HK-2 (cell line): Measurements from ENCODE around the gene TMEM169.
A peak's percentile ranks its signal among the peaks of the same experiment; 100 is the strongest.
"Not testable (repeated sequence)": the region's sequence is repeated elsewhere in the genome, so short reads cannot be mapped to it uniquely, and the experiment has no call there.

Source experiments
- DNase-seq: peaks from one replicate; pipeline ENCODE4 v3.0.0-alpha.2; 2018; ENCODE audit not compliant: unreplicated experiment

Gene TMEM169

GRCh38 chr2:216071111-216071851 lies 10.4 kb upstream of the TMEM169 start:
- DNase-seq = no peak

GRCh38 chr2:216072473-216072872 lies 9.2 kb upstream of the TMEM169 start:
- no peak for DNase-seq

GRCh38 chr2:216073773-216074172 lies 7.9 kb upstream of the TMEM169 start:
- DNase-seq = no peak

- DNase-seq = no peak
Observed at GRCh38 chr2:216074380-216074779, 7.3 kb upstream of the TMEM169 start.

GRCh38 chr2:216074794-216075193 lies 6.9 kb upstream of the TMEM169 start:
- DNase-seq = no peak

GRCh38 chr2:216075510-216076485 lies 5.9 kb upstream of the TMEM169 start:
- DNase-seq = no peak

- DNase-seq = no peak
Observed at GRCh38 chr2:216078776-216079175, 2.9 kb upstream of the TMEM169 start.

- not testable (repeated sequence) for DNase-seq
Observed at GRCh38 chr2:216080048-216080447, 1.7 kb upstream of the TMEM169 start.

GRCh38 chr2:216081012-216081411 lies 707 bp upstream of the TMEM169 start:
- DNase-seq = no peak

GRCh38 chr2:216082117-216082711 lies 495 bp downstream of the TMEM169 start:
- DNase-seq = peak; percentile 23

GRCh38 chr2:216082805-216083204 lies 1.1 kb downstream of the TMEM169 start:
- DNase-seq = peak; percentile 18

- peak; percentile 88 for DNase-seq
Observed at GRCh38 chr2:216083464-216084281, 2.0 kb downstream of the TMEM169 start.

GRCh38 chr2:216084547-216084946 lies 2.8 kb downstream of the TMEM169 start:
- no peak for DNase-seq

GRCh38 chr2:216086207-216086893 lies 4.6 kb downstream of the TMEM169 start:
- no peak for DNase-seq

- no peak for DNase-seq
Observed at GRCh38 chr2:216090369-216090786, 8.7 kb downstream of the TMEM169 start.

- DNase-seq = no peak
Observed at GRCh38 chr2:216092646-216093045, 10.9 kb downstream of the TMEM169 start.

GRCh38 chr2:216094701-216095100 lies 13.0 kb downstream of the TMEM169 start:
- no peak for DNase-seq

- DNase-seq = no peak
Observed at GRCh38 chr2:216098421-216099334, 17.0 kb downstream of the TMEM169 start.

- no peak for DNase-seq
Observed at GRCh38 chr2:216101109-216101508, 19.4 kb downstream of the TMEM169 start.

GRCh38 chr2:216103213-216103612 lies 21.5 kb downstream of the TMEM169 start:
- DNase-seq = no peak
